Measurements from ENCODE around the gene ANAPC2. TPM values are rescaled to one million over a fixed set of nuclear protein-coding genes. Genes with fewer than 3 reads are reported as not detected.

Gene ANAPC2
- total RNA-seq, 1 experiment from 2014 or later = 80.9 TPM

- Mint-ChIP-seq H3K36me3 (no peaks in the 10 kb centered on the region), H3K27ac (no peak overlapping the region), H3K27me3 (ENCODE audit: low read depth) (no peaks in the 10 kb centered on the region), H3K9me3 (no peaks in the 10 kb centered on the region), H3K4me1 (peaks cover 11% of the 10 kb centered on the region), H3K4me3 (no peak overlapping the region)
- ATAC-seq = no peak
- TF ChIP-seq ZBTB21 (CRISPR knock-in tag; IDR thresholded peaks at IDR 0.05; ENCODE audit: borderline replicate concordance) = no peak
- no peak for TF ChIP-seq JAZF1 (CRISPR knock-in tag; IDR thresholded peaks at IDR 0.05)
- no peak for TF ChIP-seq STAT6 (CRISPR knock-in tag; conservative IDR thresholded peaks at IDR 0.05; ENCODE audit: low read depth)
- TF ChIP-seq ELF4 (CRISPR knock-in tag; IDR thresholded peaks at IDR 0.05; ENCODE audit: low read depth) = no peak
- no peak for TF ChIP-seq NR1H2 (CRISPR knock-in tag; IDR thresholded peaks at IDR 0.05)
- TF ChIP-seq ZNF281 (CRISPR knock-in tag; IDR thresholded peaks at IDR 0.05) = no peak
- no peak for TF ChIP-seq ATF2 (CRISPR knock-in tag; IDR thresholded peaks at IDR 0.05; ENCODE audit: borderline replicate concordance, low read depth)
- no peak for TF ChIP-seq OVOL2 (CRISPR knock-in tag; IDR thresholded peaks at IDR 0.05; ENCODE audit: borderline replicate concordance)
- no peak for TF ChIP-seq ZNF232 (CRISPR knock-in tag; IDR thresholded peaks at IDR 0.05)
- CTCF ChIA-PET = interaction anchor here (1.2 kb wide), 1 partner anchor 185 kb away, joined by 4 read pairs; the partner anchor contains the start of gene NPDC1
- DNase-seq (ENCODE audit: low spot score) = no peak
- POLR2A ChIA-PET = no interaction called here
Measured at GRCh38 chr9:137231372-137232039, 43.1 kb upstream of the ANAPC2 start.

GRCh38 chr9:137230705-137231371, 42.5 kb upstream of the ANAPC2 start, which contains the start of gene SLC34A3:
TSS of gene SLC34A3 (plus strand) at chr9:137230901. CDS start at chr9:137231703, 802 bp downstream.
- peak; percentile 8; the same call in 1 of the 2 replicates for TF ChIP-seq FOXP1 (CRISPR knock-in tag; IDR thresholded peaks at IDR 0.05; ENCODE audit: borderline replicate concordance)
- TF ChIP-seq MYBL2 (CRISPR knock-in tag; IDR thresholded peaks at IDR 0.05) = no peak
- Mint-ChIP-seq H3K4me3 (no peak within 1 kb of the TSS), H3K27ac (no peak within 1 kb of the TSS), H3K36me3 (no peaks in the 10 kb centered on the region), H3K9me3 (no peaks in the 10 kb centered on the region), H3K27me3 (ENCODE audit: low read depth) (no peaks in the 10 kb centered on the region), H3K4me1 (peaks cover 11% of the 10 kb centered on the region)
- ChIA-PET CTCF (interaction anchor here (0.9 to 1.2 kb wide), 4 partner anchors 17 to 184 kb away, joined by 3 to 4 read pairs (median 4); partner anchors contain the start of gene NPDC1), POLR2A (no interaction called here)
- DNase-seq (ENCODE audit: low spot score) (no peak), ATAC-seq (no peak)

- Mint-ChIP-seq H3K27me3 (ENCODE audit: low read depth) (no peaks in the 10 kb centered on the region), H3K9me3 (no peaks in the 10 kb centered on the region), H3K4me1 (peaks cover 7% of the 10 kb centered on the region), H3K36me3 (no peaks in the 10 kb centered on the region), H3K4me3 (no peak overlapping the region), H3K27ac (no peak overlapping the region)
- POLR2A ChIA-PET = interaction anchor here (0.6 kb wide), 1 partner anchor 61 kb away, joined by 3 read pairs; no protein-coding TSS in a partner anchor
- TF ChIP-seq NR2C2 (CRISPR knock-in tag; IDR thresholded peaks at IDR 0.05) (no peak), PRRX2 (CRISPR knock-in tag; IDR thresholded peaks at IDR 0.05) (no peak), FOXP1 (CRISPR knock-in tag; IDR thresholded peaks at IDR 0.05; ENCODE audit: borderline replicate concordance) (peak; percentile 39; the same call in 1 of the 2 replicates), ZNF263 (CRISPR knock-in tag; IDR thresholded peaks at IDR 0.05; ENCODE audit: low read depth) (no peak), NFE2L1 (CRISPR knock-in tag; IDR thresholded peaks at IDR 0.05) (no peak), PREB (CRISPR knock-in tag; IDR thresholded peaks at IDR 0.05; ENCODE audit: borderline replicate concordance) (no peak)
- DNase-seq (ENCODE audit: low spot score) = no peak
- no peak for ATAC-seq
- CTCF ChIA-PET = interaction anchor here (0.8 to 1.2 kb wide), 5 partner anchors 16 to 162 kb away, joined by 3 to 4 read pairs (median 3); no protein-coding TSS in a partner anchor
Measured at GRCh38 chr9:137229903-137230704, 41.7 kb upstream of the ANAPC2 start.

Data from WTC11 (cell line).